NCI-H774 (cell line): ENCODE data around the gene DIS3L.
"Not testable (repeated sequence)": the region's sequence is repeated elsewhere in the genome, so short reads cannot be mapped to it uniquely, and the experiment has no call there.

ENCODE experiments used
- DNase-seq: peaks from one replicate; lab custom pipeline; 2025; lab: John Stamatoyannopoulos, UW

Gene DIS3L

DNA sequence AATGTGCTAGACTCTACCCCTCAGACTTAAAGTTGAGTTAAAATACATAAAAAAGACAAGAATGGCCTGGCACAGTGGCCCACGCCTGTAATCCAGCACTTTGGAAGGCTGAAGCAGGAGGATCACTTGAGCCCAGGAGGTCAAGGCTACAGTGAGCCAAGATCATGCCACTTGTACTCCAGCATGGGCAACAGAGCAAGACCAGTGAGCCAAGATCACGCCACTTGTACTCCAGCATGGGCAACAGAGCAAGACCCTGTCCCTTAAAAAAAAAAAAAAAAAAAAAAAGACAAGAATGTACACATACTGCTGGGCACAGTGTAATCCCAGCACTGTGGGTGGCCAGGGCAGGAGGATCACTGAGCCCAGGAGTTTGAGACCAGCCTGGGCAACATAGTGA lies 17.4 kb downstream of the DIS3L start:
- DNase-seq: no peak

DNA sequence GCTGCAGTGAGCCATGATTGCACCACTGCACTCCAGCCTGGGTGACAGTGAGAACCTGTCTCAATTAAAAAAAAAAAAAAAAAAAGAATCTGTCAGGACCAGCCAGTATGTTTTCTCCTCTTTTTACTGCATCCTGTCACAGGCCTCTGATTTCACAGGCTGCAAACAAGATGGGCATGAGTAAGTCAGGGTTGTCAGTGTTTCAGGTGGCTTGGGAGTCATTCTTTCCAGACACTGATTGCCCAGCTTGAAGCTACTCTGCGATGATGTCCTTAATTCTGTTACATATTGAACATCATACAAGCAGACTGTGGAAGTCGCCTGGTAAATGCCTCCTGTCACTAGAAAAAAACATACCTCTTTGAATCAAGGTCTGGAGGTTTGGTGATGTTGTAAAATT lies 18.8 kb downstream of the DIS3L start:
- DNase-seq: no peak

DNA sequence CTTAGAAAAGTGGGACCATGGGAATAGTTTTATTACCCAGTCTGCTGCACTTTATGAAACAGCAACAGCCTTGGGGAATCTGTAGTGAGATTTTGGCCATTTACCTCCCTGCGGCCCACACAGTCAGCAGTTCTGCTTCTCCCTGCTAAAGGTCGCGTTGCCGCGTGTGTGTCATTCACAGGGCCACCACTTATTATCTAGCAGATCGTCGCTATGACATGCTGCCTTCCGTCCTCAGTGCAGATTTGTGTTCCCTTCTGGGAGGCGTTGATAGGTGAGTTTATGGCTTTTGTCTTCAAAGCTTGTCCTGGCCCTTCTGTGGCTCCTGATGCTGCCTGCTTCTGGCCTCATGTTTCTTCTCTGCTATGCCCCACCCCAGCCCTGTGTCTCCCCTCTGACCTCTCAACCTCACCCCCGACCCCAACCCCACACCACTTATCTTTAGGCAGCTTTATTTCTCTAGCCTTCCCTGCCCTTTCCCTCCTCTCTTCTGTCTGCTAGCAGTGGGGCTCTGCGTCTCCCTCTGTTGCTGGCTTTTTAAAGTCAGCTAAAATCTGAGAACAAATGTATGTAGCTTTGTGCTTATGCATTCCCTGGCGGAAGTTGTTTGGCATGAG lies 30.1 kb downstream of the DIS3L start:
- DNase-seq: no peak

DNA sequence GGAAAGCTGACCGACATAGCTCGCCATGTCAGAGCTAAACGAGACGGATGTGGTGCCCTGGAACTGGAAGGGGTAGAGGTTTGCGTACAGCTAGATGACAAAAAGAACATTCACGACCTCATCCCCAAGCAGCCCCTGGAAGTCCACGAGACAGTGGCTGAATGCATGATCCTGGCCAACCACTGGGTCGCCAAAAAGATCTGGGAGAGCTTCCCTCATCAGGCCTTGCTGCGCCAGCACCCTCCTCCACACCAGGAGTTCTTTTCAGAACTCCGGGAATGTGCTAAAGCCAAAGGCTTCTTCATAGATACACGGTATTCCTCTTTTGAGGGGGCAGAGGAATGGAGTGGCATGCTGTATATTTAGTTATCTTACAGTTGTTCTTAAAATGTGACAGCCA lies 32.7 kb downstream of the DIS3L start:
- no peak for DNase-seq

DNA sequence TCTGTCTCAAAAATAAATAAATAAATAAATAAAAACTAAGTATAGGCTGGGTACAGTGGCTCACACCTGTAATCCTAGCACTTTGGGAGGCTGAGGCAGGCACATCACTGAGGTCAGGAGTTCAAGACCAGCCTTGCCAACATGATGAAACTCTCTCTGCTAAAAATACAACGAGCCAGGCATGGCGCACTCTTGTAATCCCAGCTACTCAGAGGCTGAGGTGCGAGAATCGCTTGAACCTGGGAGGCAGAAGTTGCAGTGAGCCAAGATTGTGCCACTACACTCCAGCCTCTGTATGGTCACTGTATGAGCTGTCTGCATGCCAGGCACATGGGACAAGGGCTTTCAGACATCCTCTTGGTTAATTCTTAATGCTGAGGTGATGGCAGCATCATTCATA lies 34.4 kb downstream of the DIS3L start:
- no peak for DNase-seq

DNA sequence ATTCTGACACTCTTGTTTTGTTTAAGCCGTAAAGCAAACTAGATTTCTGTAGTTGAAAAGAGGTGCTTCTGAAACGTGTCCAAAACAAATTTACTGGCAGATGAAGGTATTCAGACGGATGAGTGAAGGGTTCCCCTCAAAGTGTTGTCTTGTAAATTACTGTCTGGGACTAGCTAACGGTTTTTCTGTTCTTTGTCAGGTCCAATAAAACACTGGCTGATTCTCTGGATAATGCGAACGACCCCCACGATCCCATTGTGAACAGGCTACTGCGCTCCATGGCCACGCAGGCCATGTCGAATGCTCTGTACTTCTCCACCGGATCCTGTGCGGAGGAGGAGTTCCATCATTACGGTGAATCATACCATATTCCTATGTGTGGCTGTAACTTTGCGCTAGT lies 35.4 kb downstream of the DIS3L start:
- no peak for DNase-seq

DNA sequence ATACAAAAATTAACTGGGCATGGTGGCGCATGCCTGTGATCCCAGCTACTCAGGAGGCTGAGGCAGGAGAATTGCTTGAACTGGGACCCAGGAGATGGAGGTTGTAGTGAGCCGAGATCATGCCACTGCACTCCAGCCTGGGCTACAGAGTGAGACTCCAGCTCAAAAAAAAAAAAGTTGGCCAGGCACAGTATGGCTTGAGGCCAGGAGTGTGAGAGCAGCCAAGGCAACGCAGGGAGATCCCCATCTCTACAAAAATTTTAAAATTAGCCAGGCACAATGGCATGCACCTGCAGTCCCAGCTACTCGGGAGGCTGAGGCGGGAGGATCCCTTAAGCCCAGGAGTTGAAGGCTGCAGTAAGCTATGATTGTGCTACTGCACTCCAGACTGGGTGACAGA lies 55.2 kb downstream of the DIS3L start:
- not testable (repeated sequence) for DNase-seq

DNA sequence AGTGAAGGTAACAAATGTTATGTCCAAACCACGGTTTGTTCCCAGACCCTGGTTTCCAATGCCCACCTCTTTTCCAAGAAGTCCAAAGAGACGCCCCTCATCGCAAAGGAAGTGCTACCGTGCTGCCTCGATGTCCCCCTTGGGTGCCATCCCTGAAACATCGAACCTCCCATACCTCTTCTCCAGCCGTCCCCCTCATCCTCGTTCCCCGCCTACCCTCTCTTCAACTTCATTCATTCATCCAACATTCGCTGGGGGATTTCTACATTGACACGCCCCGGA lies 62.6 kb downstream of the DIS3L start:
- DNase-seq: no peak

DNA sequence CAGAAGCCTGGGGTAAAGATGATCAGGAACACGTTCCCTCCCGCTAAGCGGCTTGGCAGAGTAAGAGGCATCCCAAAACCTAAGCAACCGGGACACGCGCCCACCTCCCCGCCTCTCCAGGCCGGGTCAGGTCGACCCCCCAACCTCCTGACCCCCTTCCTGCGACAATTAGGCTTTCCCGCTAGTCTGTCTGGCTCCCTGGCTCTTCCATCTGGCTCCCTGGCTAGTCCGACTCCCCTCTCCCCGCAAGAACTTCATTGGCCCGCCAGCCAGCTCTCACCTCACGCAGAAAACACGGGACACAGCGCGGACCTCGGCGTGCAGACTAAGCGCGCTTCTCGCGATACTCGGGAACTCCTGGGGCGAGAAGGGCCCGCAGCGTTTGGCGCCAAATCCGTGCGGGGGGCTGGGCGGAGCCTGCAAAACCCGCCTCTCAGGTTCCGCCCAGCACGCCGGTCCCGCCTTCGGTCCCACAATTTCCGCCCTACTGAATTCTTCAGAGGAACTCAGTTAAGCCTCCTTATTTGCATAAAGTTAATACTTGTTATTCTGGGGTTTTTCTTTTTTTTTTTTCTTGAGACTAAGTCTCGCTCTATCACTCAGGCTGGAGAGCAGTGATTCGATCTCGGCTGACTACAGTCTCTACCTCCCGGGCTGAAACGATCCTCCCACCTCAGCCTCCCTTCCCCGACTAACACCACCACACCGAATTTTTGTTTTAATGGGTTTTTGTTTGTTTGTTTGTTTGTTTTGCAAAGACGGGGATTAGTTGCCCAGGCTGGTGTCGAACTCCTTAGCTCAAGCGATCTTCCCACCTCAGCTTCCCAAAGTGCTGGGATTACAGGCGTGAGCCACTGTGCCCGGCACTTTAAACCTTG lies 63.2 kb downstream of the DIS3L start, which contains the start of gene TIPIN:
Gene TIPIN, minus strand, starts transcription at position 327 of the 878 bp plus-strand sequence. CDS start 3,738 bp downstream, outside the sequence.
- peak; percentile 96 for DNase-seq

DNA sequence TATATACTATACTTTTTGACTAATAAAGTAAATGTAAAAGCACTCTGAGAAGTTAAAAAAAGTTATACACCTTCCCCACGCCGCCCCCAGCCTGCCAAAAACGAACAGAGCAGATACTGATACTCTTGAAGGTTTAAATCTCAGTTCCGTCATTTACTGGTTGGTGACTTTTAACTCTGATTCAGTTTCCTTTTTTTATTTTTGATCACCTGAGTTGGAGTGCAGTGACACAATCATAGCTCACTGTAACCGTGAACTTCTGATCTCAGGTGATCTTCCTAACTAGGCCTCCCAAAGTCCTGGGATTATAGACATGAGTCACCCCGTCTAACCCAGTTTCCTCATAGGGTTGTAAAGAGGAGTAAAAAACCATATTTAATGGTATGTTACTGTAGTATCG lies 66.4 kb downstream of the DIS3L start:
- no peak for DNase-seq

DNA sequence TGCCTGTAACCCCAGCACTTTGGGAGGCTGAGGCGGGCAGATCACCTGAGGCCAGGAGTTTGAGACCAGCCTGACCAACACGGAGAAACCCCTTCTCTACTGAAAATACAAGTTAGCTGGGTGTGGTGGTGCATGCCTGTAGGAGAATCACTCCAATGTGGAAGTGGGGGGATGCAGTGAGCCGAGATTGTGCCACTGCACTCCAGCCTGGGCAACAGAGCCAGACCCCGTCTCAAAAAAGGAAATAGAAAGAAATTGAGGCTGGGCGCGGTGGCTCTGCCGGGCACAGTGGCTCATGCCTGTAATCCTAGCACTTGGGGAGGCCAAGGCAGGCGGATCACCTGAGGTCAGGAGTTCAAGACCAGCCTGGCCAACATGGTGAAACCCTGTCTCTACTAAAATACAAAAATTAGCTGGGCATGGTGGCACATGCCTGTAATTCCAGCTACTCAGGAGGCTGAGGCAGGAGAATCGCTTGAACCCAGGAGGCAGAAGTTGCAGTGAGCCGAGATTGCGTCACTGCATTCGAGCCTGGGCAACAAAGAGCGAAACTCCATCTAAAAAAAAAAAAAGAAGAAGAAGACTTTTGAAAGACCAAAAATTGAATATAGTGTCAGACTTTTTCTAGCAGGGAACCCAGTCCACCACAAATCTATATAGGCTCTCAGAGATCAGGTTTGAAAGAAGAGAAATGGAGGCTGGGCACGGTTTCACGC lies 68.5 kb downstream of the DIS3L start:
- DNase-seq: not testable (repeated sequence)

DNA sequence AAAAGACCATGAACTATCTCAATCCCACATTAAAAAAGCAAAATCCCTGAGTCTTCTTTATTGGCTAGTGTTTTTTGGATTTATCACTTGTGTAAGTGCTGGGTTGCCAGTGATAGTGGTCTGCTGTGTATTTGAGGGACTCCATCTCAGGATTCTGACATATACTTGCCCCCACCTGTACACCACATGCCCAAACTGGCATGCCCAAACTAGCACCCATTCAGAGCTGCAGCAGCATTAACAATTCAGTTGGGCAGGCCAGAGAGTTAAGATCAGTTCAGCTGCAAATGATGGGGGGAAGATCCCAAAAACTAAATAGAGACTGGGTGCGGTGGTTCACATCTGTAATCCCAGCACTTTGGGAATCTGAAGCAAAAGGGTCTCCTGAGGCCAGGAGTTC lies 69.4 kb downstream of the DIS3L start:
- DNase-seq: no peak

DNA sequence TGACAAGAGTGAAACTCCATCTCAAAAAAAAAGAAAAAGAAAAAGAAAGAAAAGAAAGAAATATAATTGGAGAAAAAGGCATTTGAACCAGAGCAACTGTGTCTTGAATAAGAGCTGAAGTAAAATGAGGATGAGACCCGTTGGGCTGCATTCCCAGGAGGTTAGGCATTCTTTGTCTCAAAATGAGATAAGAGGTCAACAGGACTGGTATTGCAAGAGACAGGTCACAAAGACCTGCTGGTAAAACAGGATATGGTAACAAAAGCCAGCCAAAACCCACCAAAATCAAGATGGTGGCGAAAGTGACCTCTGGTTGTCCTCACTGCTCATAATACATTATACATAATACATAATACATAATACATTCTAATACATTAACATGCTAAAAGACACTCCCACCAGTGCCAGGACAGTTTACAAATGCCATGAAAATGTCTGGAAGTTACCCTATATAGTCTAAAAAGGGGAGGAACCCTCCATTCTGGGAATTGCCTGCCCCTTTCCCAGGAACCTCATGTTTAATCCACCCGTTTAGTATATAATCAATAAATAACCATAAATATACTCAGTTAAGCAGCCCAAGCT lies 71.7 kb downstream of the DIS3L start:
- no peak for DNase-seq

DNA sequence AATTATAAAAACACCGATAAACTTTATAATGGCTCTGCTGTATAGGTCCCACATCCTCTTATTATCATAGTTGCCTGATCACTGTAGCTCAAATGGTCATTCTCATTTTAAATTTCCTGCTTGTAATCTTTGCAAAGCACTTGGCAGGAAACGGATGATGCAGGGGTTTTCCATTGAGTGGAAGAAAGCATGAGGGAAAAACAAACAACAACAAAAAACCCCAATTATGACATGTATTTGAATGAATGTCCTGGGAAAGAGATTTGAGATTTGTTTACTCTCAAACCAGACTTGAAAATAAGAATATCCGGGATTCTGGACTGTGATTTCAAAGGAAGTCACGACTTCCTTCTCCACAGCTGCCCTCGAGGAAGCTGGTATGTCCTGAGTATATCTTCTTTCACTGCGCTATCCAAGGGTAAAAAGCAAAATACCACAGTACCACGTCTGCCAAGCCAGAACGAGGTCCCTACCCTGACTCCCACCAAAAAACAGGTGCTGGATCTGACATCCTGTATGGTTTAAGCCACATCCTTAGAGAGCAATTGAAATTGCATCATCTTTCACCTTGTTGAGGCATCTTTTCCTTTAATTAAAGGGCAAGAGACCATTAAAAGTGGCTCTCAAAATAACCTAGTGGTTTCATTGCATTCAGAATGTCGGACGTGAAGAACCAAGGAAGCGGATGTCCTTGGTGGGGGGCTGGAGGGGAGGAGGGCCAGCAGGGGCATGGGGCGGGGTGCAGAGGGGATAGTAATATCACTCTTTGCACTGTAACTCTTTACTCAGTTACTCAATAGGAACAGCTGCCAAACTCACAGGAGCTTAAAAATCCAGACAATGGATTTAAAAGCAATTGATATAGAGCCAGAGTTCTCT lies 76.6 kb downstream of the DIS3L start:
- DNase-seq: no peak

DNA sequence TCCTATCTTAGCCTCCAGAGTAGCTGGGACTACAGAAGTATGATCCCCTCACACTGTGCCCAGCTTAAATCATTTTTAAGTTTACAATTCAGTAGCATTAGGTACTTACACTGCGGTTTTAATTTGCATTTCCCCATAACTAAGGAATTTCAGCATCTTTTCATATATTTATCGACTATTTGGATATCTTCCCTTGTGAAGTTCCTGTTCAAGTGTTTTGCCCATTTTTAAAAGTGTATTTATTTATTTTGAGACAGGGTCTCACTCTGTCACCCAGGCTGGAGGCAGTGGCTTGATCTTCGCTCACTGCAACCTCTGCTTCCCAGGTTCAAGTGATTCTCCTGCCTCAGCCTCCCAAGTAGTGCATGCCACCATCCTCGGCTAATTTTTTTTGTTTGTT lies 80.8 kb downstream of the DIS3L start:
- DNase-seq: no peak

DNA sequence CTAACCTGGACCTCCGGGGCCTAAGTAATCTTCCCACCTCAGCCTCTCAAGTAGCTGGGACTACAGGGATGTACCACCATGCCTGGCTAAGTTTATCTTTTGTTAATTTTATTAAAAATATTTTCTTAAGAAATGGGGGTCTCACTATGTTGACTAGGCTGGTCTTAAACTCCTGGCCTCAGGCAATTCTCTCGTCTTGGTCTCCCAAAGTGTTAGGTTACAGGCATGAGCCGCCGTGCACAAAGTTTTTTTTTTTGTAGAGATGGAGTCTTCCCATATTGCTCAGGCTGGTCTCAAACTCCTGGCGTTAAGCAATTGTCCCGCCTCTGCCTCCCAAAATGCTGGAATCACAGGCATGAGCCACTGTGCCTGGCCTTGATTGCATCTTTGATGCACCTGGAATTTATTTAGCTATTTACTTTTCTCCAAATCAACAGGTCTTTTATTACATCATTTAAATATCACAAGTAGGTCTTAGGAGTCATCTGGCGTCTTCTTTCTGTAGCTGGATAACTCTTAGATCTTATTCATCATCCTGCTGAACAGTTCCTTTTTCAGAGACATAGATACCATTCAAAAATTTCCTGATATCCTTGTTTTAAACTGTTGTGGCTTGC lies 85.6 kb downstream of the DIS3L start:
- no peak for DNase-seq

DNA sequence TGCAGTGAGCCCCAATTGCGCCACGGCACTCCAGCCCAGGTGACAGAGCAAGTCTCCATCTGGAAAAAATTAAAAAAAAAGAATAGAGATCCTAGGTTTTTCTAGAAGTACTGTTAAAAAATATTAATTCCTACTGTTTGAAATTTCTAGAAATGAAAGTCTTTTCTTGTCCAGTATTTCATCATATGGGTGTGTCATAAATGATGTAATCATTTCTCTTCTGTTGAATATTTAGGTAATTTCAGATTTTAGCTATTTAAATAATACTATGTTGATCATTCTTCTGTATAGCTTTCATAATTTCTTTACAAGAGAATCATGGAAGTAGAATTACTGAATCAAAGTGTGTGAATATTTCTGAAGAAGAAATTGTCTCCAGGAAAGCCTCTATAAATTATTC lies 88.0 kb downstream of the DIS3L start:
- not testable (repeated sequence) for DNase-seq
